Activated naive CD8-positive, alpha-beta T cell treated with anti-CD3 and anti-CD28 coated beads for 36 hours (primary cell): Measurements from ENCODE around the gene SLC6A18. TPM values are rescaled to one million over a fixed set of nuclear protein-coding genes. Genes with fewer than 3 reads are reported as not detected.

Experiments
- DNase-seq: peaks from one replicate; pipeline ENCODE4 v3.0.0; 2021
- H3K27ac Mint-ChIP-seq: one replicate; pipeline ENCODE4 v1.8.0; 2022; ENCODE audit warnings: mild to moderate bottlenecking, moderate library complexity, mixed read lengths
- H3K27me3 Mint-ChIP-seq: one replicate; pipeline ENCODE4 v1.8.0; 2022; ENCODE audit warnings: mild to moderate bottlenecking, mixed read lengths
- H3K36me3 Mint-ChIP-seq: one replicate; pipeline ENCODE4 v1.8.0; 2021; ENCODE audit warnings: mild to moderate bottlenecking, mixed read lengths
- H3K4me1 Mint-ChIP-seq: one replicate; pipeline ENCODE4 v1.8.0; 2021; ENCODE audit warnings: mixed read lengths
- H3K4me3 Mint-ChIP-seq: one replicate; pipeline ENCODE4 v1.8.0; 2022; ENCODE audit warnings: mild to moderate bottlenecking, moderate library complexity, mixed read lengths
- H3K9me3 Mint-ChIP-seq: one replicate; pipeline ENCODE4 v1.8.0; 2022; ENCODE audit warnings: mixed read lengths
- total RNA-seq, 2 experiments: library from RNA; stranded (reverse); gene quantifications; one replicate each; pipeline ENCODE4 v1.2.3, GENCODE V29; 2021

The SLC6A18 gene
- total RNA-seq, 2 experiments from 2014 or later: not detected

DNA sequence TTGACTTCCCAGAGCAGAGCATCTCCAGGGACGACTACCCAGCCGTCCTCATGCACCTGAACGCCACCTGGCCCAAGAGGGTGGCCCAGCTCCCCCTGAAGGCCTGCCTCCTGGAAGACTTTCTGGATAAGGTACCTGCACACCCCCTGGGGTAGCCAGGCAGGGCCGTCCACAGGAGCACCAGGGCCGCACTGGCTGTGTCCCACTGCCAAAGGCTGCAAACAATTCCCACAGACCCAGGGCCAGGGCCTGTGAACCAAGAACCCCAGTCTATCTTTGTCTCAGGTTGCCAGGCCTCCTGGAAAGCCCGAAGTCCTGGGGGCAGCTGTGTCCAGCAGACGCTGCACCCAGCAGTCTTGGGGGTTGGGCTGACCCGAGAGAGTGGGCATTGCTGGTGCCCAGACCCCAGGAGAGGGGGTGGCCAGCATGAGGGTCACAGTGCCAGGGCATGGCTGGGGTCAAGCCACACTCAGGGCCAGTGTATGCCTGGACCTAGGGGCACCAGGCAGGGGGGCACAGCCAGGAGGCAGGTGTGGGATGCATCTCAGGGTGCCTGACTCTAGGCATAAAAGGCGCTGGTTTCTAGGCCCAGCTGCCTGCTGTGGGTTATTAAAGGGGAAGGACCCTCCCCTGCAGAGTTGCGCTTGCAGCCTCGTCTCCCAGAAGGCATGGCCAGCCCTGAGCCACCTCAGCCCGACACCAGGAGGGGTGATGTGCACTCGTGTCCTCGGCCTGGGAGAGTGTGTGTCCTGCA, 17.7 kb downstream of the SLC6A18 start:
- Mint-ChIP-seq H3K9me3 (no peaks in the 10 kb centered on the region), H3K4me3 (no peak overlapping the region), H3K27me3 (peaks cover 11% of the 10 kb centered on the region), H3K4me1 (no peaks in the 10 kb centered on the region), H3K36me3 (no peaks in the 10 kb centered on the region), H3K27ac (no peak overlapping the region)
- DNase-seq: no peak

DNA sequence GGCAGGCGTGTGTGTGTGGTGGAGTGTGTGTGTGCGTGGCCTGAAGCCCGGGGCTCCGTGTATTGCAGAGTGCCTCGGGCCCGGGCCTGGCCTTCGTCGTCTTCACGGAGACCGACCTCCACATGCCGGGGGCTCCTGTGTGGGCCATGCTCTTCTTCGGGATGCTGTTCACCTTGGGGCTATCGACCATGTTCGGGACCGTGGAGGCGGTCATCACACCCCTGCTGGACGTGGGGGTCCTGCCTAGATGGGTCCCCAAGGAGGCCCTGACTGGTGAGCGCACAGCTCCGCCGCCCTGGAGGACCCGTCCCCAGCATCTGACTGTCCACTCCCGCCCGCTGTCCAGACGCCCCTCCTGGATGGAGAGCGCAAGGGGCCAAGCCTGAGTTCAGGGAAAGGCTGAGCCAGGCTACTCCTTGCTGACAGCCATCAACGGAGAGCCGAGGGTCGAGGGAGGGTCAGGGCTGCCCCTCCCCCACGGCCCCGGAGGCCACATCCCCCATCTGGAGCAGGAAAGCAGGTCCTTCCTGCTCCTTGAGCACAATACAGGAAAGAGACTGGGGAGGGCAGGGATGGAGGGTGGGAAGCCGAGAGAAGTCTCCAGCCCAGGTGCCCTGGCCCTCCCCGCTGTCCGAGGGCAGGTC, 18.4 kb downstream of the SLC6A18 start:
- DNase-seq: no peak
- no peaks in the 10 kb centered on the region for H3K4me1 Mint-ChIP-seq
- H3K27ac Mint-ChIP-seq: no peak overlapping the region
- no peaks in the 10 kb centered on the region for H3K9me3 Mint-ChIP-seq
- no peaks in the 10 kb centered on the region for H3K36me3 Mint-ChIP-seq
- H3K4me3 Mint-ChIP-seq: no peak overlapping the region
- H3K27me3 Mint-ChIP-seq: peaks cover 14% of the 10 kb centered on the region

DNA sequence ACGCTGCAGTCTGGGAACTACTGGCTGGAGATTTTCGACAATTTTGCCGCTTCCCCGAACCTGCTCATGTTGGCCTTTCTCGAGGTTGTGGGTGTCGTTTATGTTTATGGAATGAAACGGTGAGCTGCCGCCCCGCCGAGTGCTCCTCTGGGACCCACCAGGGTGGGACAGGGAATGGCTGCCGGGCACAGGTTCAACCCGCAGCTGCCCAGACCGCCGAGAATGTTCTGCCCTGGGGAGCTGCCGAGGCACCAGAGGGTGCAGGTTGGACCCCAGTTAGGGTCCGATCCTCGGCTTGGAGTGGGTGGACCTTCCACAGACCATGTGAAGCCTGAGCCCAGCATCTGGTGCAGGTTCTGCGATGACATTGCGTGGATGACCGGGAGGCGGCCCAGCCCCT, 19.1 kb downstream of the SLC6A18 start:
- no peaks in the 10 kb centered on the region for H3K36me3 Mint-ChIP-seq
- no peak for DNase-seq
- H3K27ac Mint-ChIP-seq: no peak overlapping the region
- H3K27me3 Mint-ChIP-seq: peaks cover 14% of the 10 kb centered on the region
- H3K4me1 Mint-ChIP-seq: no peaks in the 10 kb centered on the region
- H3K9me3 Mint-ChIP-seq: no peaks in the 10 kb centered on the region
- no peak overlapping the region for H3K4me3 Mint-ChIP-seq

DNA sequence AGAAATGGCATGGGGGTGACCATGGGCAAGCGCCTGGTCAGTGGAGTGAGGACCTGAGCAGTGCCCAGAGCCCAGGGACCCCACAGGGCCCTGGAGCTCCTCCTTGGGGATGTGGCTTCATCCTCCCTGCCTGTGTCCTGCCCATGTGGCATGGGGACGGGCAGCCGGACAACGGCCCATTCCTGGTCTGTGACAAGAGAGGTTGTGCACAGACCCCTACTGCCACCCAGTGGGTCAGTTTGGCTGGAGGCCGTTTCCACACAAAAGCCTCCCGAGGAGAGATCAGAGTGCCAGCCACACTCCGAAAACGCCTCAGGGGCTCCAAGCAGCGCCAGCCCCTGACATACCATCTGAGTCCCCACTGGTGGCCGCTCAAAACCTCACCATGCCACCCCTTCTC, 19.8 kb downstream of the SLC6A18 start:
- Mint-ChIP-seq H3K27ac (no peak overlapping the region), H3K4me1 (no peaks in the 10 kb centered on the region), H3K9me3 (no peaks in the 10 kb centered on the region), H3K4me3 (no peak overlapping the region), H3K36me3 (no peaks in the 10 kb centered on the region), H3K27me3 (peaks cover 14% of the 10 kb centered on the region)
- DNase-seq: no peak

DNA sequence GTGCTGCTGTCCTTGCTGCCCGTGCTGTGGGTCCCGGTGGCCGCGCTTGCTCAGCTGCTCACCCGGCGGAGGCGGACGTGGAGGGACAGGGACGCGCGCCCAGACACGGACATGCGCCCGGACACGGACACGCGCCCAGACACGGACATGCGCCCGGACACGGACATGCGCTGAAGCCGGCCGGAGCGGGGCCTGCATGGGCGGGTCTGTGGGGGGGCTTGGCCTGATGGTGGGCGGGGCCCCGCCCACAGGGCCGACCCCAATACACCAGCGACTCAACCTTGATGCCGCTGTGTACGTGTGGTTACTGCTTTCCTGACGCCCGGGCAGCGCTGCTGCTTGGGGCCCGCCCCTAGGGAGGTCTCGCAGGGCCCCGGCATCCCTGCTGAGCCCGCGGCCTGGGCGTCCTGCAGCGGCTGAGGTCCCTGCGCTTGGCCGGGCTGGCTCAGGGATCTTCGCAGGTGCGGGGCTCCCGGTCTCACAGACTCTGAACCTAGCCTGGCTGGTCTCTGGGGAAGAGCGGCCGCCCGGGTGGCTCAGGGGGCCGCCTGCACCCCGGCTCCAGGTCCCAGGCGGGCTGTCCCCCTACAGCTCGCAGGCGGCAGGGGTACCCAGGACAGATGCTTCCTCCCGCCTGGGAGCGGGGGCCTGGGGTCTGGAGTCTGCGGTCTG, 20.9 kb downstream of the SLC6A18 start:
- Mint-ChIP-seq H3K27ac (no peak overlapping the region), H3K4me3 (no peak overlapping the region), H3K4me1 (no peaks in the 10 kb centered on the region), H3K27me3 (peaks cover 14% of the 10 kb centered on the region), H3K9me3 (no peaks in the 10 kb centered on the region), H3K36me3 (no peaks in the 10 kb centered on the region)
- no peak for DNase-seq

DNA sequence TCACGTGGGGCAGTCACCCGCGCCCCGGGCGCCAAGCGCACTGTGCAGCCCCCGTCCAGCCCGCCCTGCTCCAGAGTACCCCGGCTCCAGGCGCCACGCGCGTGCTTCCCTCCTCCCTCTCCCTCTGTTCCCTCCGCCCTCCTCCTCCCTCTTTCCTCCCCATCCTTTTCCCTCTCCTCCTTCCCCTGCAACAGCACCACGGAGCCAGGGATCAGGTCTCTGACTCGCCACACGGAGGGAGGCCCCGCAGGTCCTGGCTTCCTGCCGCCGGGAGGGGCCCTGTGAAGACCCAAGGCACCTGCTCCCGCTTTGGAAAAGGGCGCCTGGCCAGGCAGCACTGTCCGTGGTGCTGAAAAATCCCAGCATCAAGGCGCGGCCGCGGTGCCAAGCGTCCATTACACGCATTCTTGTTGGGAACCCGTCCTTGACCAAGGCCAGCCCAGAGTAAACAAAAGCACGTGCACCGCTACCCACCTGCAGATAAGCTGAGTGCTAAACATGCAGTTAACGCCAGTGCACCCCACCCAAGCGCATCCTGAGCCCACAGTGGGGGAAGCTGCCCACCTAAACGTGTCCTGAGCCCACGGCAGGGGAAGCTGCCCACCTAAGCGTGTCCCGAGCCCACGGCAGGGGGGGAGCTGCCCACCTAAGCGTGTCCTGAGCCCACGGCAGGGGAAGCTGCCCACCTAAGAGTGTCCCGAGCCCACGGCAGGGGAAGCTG, 21.7 kb downstream of the SLC6A18 start:
- Mint-ChIP-seq H3K4me1 (no peaks in the 10 kb centered on the region), H3K9me3 (no peaks in the 10 kb centered on the region), H3K27me3 (peaks cover 14% of the 10 kb centered on the region), H3K4me3 (no peak overlapping the region), H3K27ac (no peak overlapping the region), H3K36me3 (no peaks in the 10 kb centered on the region)
- peak; percentile 18 for DNase-seq

DNA sequence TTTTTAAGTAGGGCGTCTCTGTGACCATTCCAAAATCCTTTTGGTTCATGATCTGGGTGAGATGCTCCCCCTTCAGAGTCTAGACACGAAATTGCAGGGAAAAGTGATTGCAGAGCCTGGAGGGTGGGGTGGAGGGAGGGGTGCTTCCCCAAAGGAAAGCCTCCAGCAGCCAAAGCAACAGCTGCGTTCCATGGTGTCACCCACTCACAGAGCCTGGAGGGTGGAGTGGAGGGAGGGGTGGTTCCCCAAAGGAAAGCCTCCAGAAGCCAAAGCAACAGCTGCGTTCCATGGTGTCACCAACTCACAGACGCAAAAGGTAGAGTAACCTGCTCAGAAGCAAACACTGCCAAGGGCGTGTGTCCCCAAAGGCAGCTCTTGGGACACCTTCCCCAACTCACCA, 22.6 kb downstream of the SLC6A18 start:
- DNase-seq: no peak
- H3K4me1 Mint-ChIP-seq: no peaks in the 10 kb centered on the region
- H3K4me3 Mint-ChIP-seq: no peak overlapping the region
- H3K27me3 Mint-ChIP-seq: peaks cover 14% of the 10 kb centered on the region
- H3K9me3 Mint-ChIP-seq: no peaks in the 10 kb centered on the region
- no peaks in the 10 kb centered on the region for H3K36me3 Mint-ChIP-seq
- no peak overlapping the region for H3K27ac Mint-ChIP-seq

DNA sequence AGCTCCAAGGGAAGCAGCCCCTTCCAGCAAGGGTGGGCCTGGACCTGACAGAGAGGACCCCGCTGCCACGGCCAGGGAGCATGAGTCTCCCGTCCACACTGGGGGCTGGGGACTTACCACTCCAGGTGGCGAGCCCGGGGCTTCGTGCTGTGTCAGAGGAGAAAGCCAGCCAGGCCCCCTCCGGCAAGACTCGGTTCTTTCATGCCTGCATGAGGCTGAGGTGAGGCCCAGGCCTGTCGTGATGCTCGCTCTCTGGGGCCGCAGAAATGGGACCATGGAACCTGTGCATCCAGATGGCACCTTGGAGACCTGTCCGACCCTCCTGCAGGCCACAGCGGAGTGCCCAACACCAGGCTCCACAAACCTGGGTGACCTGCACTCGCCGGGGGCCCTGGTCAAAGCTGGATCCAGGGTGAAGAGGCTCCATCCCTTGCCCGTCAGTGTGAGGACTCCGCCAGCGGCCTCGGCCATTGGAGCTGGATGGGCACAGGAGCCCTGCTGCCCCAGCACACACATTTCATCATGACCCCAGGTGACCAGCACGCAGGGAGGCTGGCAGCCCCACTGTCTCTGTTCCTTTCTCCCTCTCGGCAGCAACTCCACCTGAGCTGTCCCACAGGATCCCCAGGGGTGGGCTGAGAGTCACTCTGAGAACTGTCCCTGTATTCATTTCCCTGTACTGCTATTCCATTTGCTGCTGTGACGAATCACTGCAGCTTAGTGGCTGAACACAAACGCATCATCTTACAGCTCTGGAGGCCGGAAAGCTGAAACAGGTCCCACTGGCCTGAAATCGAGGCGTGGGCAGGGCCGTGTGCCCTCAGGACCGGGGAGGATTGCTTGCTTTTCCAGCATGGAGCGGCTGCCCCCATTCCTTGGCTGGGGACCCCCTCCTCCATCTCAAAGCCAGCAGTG, 24.4 kb downstream of the SLC6A18 start:
- no peak overlapping the region for H3K4me3 Mint-ChIP-seq
- no peaks in the 10 kb centered on the region for H3K36me3 Mint-ChIP-seq
- no peaks in the 10 kb centered on the region for H3K9me3 Mint-ChIP-seq

DNA sequence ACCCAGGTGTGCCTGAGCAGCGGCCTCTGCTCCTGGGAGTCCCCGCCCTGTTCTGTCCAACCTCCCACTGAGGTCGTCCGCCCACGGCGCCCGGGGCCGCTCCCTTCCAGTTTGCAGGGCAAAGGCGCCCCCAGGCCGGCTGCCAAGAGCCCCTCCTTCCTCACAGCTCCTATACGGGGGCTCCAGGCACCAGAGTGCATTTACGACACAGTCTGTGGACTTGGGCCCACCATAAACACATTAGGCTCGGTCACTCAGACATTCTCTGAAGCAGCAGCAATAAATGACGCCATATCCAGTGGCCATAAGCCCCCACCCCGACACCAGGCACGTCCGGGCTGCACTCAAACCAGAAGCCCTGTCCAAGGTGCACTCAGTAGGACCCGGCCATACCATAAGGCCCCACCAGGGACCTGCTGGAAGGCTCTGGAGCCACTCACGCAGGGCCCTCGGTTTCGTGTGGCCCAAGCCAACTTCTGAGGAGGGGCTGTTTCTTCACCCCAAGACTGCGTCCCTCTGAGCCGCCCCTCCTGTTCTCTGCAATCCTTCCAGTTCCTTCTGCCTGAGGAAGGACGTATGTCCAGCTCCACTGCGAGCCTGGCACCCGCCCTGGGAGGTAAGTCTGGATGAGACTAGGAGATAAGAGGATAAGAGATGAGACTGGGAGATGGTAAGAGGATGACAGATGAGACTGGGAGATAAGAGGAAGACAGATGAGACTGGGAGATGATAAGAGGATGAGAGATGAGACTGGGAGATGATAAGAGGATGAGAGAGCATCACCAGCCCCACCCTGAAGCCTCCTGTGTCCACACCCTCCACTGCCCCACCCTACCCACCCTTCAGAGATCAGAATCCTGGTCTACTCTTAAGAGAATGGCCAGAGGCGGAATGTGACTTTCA, 26.7 kb downstream of the SLC6A18 start:
- no peaks in the 10 kb centered on the region for H3K36me3 Mint-ChIP-seq
- peaks cover 10% of the 10 kb centered on the region for H3K27me3 Mint-ChIP-seq
- no peak overlapping the region for H3K27ac Mint-ChIP-seq
- H3K9me3 Mint-ChIP-seq: no peaks in the 10 kb centered on the region
- DNase-seq: no peak
- H3K4me1 Mint-ChIP-seq: peaks cover 6% of the 10 kb centered on the region
- H3K4me3 Mint-ChIP-seq: no peak overlapping the region

More for the DNA sequence above, 24.4 kb downstream of the SLC6A18 start:
- no peak overlapping the region for H3K27ac Mint-ChIP-seq
- H3K27me3 Mint-ChIP-seq: peaks cover 14% of the 10 kb centered on the region
- H3K4me1 Mint-ChIP-seq: no peaks in the 10 kb centered on the region
- DNase-seq: no peak

DNA sequence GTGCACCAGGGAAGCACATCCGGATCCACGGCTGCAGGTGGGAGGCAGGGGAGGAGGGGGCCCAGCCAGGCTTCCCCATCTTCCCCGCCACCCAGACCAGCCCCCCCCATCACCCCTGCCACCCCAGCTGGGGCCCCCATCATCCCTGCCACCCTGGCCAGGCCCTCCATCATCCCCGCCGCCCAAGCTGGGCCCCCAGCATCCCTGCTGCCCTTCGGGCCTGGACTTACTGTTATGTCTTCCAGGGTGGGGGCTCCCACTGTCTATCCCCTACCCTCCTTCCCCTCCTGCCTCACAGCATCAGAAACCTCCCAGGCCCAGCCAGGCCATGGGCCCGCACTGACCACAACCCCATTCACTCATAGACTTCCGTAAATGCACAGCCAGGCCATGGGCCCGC, 27.5 kb downstream of the SLC6A18 start:
- Mint-ChIP-seq H3K9me3 (no peaks in the 10 kb centered on the region), H3K27ac (no peak overlapping the region), H3K4me3 (no peak overlapping the region), H3K36me3 (no peaks in the 10 kb centered on the region), H3K27me3 (peaks cover 4% of the 10 kb centered on the region), H3K4me1 (peaks cover 6% of the 10 kb centered on the region)
- DNase-seq: no peak

DNA sequence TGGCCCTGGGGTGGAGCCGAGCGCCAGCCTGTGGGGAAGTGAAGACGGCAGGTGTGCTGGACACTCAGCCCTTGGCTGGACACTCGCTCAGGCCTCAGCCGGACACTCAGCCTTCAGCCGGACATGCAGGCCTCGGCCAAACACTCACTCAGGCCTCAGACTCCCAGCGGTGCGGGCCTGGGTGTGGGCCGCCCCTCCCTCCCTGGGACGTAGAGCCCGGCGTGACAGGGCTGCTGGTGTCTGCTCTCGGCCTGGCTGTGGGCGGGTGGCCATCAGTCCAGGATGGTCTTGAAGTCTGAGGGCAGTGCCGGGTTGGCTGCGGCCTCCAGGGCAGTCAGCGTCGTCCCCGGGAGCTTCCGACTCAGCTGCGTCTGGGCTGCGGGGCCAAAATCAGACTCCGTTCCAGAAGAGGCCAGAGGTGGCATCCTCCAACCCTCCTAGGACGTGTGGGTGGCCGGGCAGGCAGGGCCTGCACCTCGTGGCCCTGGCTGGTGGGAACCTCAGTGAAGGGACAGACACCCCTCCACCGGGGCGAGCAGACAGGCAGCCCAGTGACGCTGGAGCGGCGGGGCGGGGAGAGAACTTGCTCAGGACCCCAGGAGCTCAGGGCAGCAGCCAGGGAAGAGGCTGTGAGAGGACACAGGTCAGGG, 28.4 kb downstream of the SLC6A18 start:
- H3K36me3 Mint-ChIP-seq: no peaks in the 10 kb centered on the region
- H3K9me3 Mint-ChIP-seq: no peaks in the 10 kb centered on the region
- H3K4me3 Mint-ChIP-seq: no peak overlapping the region
- no peaks in the 10 kb centered on the region for H3K27me3 Mint-ChIP-seq
- DNase-seq: no peak
- H3K27ac Mint-ChIP-seq: no peak overlapping the region
- H3K4me1 Mint-ChIP-seq: peaks cover 6% of the 10 kb centered on the region

DNA sequence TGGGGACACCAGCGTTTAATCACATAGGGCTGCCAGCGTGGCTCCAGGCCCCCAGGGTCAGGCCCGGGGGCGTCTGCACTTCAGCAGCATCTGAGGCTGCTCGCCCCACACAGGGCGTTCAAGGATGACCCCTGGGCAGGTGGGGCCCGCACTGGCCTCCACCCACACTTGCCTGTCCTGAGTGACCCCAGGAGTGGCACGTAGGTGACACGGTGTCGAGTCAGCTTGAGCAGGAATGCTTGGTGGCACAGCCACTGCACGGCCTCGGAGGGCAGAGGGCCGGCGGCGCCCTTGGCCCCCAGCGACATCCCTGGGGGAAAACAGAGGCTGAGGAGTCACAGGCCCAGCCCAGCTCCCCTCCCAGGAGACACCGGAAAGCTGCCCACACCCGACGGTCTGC, 29.0 kb downstream of the SLC6A18 start:
- DNase-seq: no peak
- Mint-ChIP-seq H3K27ac (no peak overlapping the region), H3K36me3 (peaks cover 3% of the 10 kb centered on the region), H3K27me3 (no peaks in the 10 kb centered on the region), H3K9me3 (no peaks in the 10 kb centered on the region), H3K4me3 (no peak overlapping the region), H3K4me1 (peaks cover 6% of the 10 kb centered on the region)

DNA sequence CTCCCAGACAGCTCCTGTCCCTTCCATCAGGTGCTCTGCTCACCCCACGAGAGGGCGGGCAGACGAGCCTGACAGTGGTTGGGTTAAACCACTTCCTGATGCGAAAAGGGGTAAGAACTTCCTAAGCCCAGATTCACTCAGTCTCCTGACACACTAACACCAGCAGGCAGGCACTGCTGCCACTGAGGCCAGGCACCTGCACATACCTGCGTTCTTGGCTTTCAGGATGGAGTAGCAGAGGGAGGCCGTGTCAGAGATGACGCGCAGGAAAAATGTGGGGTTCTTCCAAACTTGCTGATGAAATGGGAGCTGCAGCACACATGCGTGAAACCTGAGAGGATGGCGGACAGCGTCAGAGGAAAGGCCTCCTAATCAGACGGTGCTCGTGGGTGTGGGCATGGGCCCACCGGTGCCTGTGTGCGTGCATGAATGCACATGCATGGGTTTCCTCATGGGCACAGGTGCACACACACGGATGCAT, 29.9 kb downstream of the SLC6A18 start:
- Mint-ChIP-seq H3K27ac (no peak overlapping the region), H3K9me3 (no peaks in the 10 kb centered on the region), H3K4me3 (peak overlapping the region; percentile 60)

More for the DNA sequence above, 29.9 kb downstream of the SLC6A18 start:
- H3K4me1 Mint-ChIP-seq: peaks cover 6% of the 10 kb centered on the region
- H3K36me3 Mint-ChIP-seq: peaks cover 3% of the 10 kb centered on the region
- H3K27me3 Mint-ChIP-seq: no peaks in the 10 kb centered on the region
- peak; percentile 43 for DNase-seq
